Activated CD4-positive, CD25-positive, alpha-beta regulatory T cell treated with anti-CD3 and anti-CD28 coated beads, Interleukin-2, amount 50 U/mL, for 72 hours (primary cell): ENCODE results near the gene PZP.
A peak's percentile ranks its signal among the peaks of the same experiment; 100 is the strongest.
"Not testable (repeated sequence)": the region's sequence is repeated elsewhere in the genome, so short reads cannot be mapped to it uniquely, and the experiment has no call there.

Experiments
- DNase-seq: peaks from one replicate; pipeline ENCODE4 v3.0.0; 2021

PZP gene

DNA sequence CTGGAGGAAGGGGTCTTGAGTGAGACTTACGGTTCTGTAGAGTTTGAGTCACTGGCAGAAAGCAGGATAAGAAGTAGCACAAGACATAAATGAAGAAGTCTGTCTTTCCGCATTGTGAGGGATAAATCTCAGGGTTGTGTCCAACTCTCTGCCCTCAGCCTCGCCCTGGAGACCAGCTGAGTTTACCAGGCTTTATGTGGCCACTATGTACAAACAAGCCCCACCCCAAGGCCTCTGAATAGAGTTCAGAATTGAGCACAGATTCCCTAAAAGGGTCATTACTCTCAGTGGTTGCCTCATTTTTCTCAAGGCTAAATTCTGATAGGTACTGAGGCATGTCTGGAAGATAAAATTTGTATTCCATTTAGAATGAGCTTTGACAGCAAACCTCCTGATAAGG is at the start of gene PZP:
PZP (minus strand) TSS at position 167 of the 400 bp plus-strand sequence; CDS start at position 113, 54 bp downstream.
- no peak for DNase-seq

DNA sequence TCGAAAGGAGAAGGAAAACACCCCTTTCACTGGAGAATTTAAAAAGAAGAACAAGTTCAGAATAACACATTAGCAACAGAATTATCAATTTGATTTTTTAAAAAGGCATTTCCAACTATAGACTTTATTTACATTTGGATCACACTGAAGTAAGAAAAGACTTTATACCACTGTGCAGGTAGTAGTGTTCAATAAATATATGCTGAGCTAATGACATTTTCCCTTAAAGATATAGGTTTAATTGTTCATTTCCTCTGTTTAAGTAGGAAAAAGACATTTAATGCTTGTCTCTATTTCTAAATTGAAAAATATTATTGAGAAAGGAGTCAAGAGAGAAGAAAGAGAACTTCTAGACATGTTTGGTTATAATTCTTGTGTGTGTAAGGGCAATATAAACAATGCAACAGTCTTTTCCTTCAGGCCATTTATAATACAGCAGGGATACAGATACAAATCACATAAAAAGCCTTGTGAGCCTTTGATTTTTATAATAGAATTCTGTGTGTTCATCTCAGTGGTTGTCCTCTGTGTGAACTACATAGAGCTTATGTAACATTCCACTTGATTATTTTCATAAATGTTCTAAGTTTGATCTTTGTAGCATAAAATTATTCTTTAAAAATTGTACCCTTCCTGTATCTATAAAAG is 48.7 kb upstream of the PZP start:
- DNase-seq, result no peak

DNA sequence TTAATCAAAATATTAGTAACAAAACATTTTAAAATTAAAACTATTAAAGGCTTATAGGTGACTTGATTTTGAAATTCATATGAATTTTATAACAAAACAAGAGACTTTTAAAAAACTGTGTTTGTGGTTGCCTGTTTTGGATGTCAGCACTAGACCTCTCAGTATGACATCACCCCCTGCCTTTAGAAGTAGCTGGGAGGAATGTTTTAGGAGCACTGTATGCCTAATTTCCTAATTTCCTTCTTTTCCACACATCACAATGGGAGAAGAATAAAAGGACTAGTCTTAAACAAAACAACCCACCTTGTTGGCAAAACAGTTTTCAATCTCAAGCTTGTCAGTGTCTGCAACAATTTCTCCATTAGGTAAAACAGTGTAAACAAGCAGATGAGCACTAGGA is 48.1 kb upstream of the PZP start:
- DNase-seq, result no peak

GRCh38 chr12:9255837-9256236 is 47.6 kb upstream of the PZP start:
- DNase-seq, result no peak

DNA sequence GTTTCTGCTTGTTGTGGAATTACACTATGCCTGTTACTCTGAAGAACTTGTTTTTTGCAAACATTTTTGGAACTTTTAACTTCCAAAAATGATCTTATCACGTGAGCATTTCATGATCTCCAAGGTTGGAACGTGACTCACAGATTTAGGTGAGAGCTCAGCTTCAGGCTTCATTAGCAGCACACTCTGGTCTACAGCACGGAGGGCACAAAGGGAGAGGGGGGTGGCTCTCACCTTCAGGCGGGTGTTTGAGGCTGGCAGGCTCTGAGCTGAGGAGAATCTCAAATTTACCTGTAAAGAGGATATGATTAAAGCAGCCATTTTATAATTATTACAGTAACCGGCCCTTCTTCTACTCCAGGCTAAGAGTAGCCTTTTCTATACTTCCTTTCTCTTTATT is 45.3 kb upstream of the PZP start:
- no peak for DNase-seq

GRCh38 chr12:9252791-9253190 is 44.6 kb upstream of the PZP start:
- not testable (repeated sequence) for DNase-seq

DNA sequence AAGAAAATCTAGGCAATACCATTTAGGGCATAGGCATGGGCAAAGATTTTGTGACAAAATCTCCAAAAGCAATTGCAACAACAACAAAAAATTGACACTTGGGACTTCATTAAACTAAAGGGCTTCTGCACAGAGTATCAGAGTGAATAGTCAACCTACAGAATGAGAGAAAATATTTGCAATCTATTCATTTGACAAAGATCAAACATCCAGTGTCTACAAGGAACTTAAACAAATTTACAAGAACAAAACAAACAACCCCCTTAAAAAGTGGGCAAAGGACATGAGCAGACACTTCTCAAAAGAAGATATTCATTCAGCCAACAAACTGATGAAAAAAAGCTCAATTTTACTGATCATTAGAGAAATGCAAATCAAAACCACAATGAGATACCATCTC is 44.1 kb upstream of the PZP start:
- DNase-seq, result no peak

- no peak for DNase-seq
Measured at GRCh38 chr12:9248435-9248834, 40.2 kb upstream of the PZP start.

DNA sequence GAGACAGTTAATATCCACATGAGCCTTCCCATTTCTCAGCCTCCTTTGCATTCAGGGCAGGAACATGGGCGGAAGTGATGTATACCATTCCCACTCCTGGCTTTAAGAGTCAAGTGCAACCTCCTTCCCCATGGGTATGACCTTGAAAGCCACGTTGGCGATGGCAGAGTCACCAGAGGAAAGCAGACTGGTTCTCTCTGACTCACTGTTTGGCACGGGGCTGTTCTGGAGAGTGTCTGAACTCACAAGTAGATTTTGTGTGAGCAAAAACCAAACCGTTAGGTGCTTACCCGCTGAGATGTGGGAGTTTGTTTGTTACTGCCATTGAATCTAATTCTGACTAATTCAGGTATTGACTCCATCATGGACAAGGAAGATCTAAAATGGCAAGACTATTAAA is 36.7 kb upstream of the PZP start:
- peak; percentile 34 for DNase-seq

GRCh38 chr12:9243999-9244649 is 35.9 kb upstream of the PZP start:
- no peak for DNase-seq

DNA sequence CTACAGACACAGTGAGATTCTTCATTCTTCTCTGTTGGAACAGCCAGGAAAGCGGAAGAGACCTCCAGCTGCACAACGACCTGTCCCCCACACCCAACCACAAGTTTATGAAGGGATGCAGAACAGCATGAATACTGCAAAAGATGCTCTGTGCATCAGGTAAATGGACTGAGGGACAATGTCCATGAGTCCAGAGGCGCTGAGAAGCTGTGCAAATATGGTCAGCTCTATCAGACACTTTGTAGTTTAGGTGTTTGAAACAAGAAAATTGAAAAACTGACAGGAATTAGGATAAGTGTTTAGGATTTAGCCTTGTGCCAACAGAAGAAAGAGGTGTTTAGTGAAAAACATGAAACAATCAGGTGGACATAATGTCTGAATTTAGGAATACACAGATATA is 33.1 kb upstream of the PZP start:
- no peak for DNase-seq

DNA sequence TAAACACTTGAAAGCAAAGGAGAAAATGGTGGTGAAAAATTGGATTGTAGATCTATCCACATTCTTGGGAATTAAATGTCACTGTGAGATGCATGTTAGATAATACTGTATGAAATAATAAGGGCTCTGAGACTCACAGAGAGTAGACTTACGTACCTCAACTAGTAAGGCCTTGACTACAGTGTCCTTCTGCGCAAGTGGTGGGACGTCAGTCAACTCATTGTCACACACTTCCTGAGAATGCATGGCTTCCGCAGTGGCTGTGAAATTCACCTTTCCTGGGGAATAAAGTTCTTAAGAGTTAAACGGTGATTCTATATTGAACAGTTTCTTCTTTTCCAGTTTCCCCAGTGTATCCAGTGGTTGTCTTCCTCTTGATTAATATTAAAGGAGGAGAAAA is 32.6 kb upstream of the PZP start:
- DNase-seq, result no peak

DNA sequence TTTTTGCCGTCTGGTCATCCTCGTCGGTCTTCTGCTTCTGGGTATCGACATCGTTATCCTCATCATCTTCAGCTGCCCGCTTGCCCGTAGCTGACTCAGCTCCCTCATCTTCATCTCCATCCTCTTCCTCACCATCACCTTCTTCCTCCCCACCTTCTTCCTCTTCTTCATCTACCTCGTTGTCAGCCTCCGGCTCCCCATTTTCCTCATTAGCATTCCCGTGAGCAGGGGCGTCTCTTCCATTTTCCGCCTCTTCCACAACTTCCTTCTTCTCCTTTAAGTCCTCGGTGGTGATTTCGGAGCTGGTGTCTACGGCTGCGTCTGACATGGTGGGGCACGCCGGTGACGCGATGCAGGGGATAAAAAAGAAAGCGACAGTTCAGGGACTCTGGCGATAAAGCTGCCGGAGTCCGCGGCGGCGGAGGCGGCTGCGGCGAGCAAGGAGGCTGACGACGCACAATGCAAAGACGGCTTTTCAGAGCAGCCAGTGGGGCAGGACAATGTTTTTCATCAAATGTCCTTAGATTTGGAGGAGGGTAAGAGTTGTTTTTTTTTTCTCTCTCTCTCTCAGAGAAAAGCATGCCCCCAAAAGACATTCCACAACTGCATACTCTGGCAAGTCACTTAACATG is 31.9 kb upstream of the PZP start:
- DNase-seq, result peak; percentile 43

- DNase-seq, result no peak
Measured at GRCh38 chr12:9237286-9237685, 29.1 kb upstream of the PZP start.

DNA sequence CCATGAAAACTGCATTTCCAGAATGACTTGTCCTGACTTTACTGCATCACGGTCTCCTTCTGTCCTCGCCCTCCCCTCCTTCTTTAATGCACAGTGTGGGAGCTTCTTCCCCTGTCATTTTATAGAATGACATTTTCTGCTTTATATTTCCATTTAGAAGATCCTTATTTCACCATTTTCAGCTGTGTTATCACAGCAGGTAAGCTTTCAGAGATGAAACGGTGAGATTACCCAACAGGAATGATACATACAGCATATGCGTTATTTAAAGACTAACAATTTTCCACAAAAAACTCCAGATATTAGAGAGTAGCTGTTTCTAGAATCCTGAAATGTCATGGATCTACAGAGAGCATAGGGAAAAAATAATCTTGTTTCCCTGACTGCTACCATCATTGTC is 27.3 kb upstream of the PZP start:
- DNase-seq, result no peak

DNA sequence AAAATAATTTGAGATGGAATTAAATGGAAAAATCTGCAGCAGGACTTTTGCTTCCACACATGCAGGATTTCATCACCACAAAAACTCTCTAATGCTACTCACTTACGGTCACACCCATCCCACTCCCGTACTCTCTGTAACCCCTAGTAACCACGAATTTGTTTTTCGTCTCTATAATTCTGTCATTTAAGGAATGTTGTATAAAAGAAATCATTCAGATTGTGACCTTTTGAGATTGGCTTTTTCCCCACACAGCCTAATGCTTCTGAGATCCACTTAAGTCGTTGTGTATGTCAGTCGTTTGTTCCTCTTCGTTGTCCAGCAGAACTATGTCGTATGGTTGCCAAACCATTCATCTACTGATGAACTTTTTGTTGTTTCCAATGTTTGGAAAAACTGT is 19.8 kb upstream of the PZP start:
- DNase-seq, result no peak

DNA sequence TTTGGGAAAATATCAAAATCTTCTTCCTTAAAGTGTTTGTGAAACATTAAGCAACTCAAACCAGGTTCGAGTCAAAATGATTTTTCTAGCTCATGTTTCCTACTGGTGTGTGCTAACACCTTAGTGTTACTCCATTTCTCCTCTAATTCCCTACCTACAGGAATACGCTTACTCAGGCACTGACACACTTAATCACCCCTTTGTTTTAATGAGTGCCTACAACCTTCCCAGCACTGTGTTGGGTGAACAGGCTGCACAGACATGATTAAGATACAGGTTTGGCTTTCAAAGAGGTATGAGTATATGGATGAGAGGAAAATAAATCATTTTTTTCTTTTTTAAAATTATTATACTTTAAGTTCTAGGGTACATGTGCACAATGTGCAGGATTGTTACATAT is 15.6 kb upstream of the PZP start:
- DNase-seq, result no peak

DNA sequence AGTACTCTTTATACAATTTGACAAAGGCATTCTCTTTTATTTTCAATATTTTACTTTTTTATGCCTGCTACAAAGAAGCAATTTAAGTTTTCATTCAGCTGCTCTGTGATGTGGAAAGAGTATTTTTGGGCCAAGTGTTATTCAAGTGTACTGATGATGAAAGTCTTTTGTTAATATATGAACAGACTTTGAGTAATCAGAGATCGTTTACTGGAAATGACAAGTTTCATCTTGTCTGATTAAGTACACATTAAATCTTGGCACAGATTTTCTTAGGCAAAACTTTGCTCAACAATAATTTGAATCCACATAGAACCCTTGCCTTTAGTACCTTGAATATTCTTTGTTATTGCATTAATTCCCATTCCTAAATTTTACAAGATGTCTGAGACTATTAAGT is 13.3 kb upstream of the PZP start:
- no peak for DNase-seq

DNA sequence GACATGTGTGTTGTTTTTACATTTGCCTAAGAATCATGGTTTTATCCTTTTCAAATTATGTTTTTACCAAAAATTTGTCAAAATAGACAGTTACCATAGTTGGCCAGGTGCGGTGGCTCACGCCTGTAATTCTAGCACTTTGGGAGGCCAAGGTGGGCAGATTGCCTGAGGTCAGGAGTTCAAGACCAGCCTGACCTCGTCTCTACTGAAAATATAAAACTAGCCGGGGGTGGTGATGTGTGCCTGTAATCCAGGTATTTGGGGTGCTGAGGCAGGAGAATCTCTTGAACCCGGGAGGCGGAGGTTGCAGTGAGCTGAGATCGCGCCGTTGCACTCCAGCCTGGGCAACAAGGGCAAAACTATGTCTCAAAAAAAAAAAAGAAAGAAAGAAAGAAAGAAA is 12.8 kb upstream of the PZP start:
- not testable (repeated sequence) for DNase-seq

GRCh38 chr12:9214534-9214933 is 6.3 kb upstream of the PZP start:
- no peak for DNase-seq

DNA sequence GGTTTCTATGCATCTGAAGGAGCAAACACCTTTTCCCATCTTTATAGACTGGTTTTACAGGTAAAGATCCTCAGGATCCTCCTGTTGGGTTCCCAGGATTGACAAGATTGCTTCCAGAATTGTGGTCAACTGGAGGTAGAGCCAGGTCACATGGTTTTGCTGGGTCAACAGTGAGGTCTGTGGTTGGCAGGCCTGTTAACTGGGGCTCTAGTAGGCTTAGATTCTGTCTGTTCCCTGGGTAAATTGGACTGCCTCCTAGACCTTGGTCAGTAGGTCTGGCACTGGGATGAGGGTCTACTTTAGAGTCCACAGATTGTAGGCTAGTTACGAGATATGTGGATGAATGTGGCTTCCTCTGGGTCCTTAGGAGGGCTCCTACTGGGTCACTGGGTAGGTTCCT is 3.5 kb upstream of the PZP start:
- DNase-seq, result no peak

DNA sequence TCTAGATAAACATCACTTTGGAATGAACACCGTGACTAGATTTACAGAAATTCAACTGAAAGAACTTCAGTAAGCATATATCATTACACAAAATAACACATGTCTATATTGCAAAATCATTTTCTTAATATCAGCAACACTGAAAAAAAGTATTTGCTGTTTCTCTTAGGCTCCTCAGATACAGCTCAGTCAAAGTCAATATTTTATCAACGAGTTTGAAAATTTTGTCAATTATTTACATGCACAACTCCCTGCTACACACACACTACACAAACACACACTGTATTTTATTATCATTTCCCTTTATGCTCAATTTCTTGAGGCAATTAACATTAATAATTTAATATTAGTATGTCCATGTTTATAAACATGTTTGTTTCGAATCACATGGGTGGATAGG is 3.8 kb downstream of the PZP start:
- DNase-seq, result no peak

GRCh38 chr12:9198012-9198411 is 10.2 kb downstream of the PZP start:
- DNase-seq, result no peak

DNA sequence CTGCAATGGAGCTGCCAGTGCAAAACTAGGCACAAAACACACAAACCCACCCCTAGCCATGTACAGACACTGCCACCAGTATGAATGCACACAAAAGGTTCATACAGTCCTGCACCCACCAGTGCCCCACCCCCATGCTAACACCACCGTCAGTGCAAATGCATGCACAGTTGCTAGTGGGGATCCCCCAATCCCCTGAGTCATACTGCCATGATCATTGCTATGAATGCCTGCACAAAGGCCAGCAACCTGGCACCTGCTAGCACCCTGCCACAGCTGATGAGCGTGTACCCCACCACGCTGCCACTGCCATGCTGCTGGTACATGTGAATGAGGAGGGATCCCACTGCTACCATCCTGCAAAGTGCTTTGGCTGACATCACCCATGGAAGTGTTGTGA is 23.9 kb downstream of the PZP start:
- no peak for DNase-seq

DNA sequence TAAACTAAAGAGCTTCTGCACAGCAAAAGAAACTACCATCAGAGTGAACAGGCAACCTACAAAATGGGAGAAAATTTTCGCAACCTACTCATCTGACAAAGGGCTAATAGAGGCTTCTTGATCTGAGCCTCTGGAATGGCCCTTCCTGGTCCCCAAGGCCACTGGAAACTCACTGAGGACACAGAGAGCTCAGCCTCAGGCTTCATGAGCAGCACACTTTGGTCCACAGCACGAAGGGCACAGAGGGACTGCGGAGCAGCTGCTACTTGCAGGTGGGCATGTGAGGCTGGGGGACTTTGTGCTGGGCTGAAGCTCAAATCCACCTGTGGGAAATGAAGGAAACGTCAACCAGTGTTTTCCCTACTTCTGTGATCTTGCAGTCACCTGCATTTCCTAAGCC is 27.4 kb downstream of the PZP start:
- DNase-seq, result no peak
